Mesenteric fat pad (tissue), 1 donor: ENCODE measurements around the gene PRDX5. TPM values are rescaled to one million over a fixed set of nuclear protein-coding genes. Genes with fewer than 3 reads are reported as not detected.

Experiments
- DNase-seq: peaks from one replicate; pipeline ENCODE4 v3.0.0-alpha.2; 2020; ENCODE audit warnings: low spot score
- total RNA-seq: library from RNA; stranded (reverse); fragmentation: NEBNext Ultra II Directional; extraction: Animal tissue kit (Norgen Biotek cat#: 25700); gene quantifications from one replicate; pipeline ENCODE4 v1.2.1, GENCODE V29; 2021
- donor health status: DM: yes; HTN: yes; CAD: no.

Gene PRDX5
- total RNA-seq, 1 donor from 2014 or later, result 111 TPM

GRCh38 chr11:64289002-64289564 lies 28.8 kb upstream of the PRDX5 start:
- DNase-seq, result no peak

DNA sequence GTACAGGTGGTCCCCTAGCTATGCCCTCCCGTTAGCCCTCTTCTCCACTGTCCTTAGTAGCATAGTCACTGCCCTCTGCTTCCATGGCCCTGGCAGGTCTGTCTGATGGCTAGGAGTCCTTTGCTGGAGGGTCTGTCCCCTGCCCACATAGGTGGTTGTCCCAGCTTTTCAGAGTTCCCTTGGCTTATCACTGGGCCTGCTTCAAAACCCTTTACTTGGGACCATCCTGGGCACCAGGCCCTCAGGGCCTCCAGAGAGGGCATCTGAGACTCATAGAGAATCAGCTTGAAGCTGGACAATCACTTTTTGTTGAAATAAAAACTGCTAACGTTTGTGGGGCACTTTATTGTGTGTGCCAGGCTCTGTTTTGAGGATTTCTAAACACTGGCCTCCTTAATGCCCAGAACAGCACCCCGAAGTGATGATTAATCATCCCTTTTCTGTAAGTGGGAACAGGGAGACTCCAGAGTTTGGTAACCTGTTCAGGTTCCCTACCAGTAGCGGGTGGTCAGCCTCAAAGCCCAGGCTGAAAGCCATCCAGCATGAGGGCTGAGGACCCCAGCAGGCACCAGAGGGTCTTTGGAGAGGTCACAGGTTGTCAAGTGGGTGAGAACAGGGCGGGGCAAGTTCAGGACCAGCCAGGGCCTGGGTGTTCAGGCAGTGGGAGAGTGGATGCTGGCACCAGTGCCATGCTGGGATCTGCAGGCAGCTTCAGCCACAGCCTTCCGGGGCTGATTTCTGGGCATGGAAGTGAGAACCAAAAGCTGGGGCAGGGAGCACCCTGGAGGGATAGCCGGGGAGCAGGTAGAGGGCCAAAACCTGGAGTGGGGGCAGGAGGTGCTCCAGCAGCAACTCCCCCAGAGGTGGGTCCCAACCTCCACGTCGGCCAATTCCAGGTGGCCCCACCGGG lies 27.3 kb upstream of the PRDX5 start:
- no peak for DNase-seq

- no peak for DNase-seq
Measured at GRCh38 chr11:64291262-64291751, 26.6 kb upstream of the PRDX5 start, which contains the start of gene KCNK4. KCNK4 (plus strand) TSS chr11:64291302; CDS start chr11:64293019, 1,717 bp downstream.

- no peak for DNase-seq
Measured at GRCh38 chr11:64291752-64292459, 26.0 kb upstream of the PRDX5 start.

DNA sequence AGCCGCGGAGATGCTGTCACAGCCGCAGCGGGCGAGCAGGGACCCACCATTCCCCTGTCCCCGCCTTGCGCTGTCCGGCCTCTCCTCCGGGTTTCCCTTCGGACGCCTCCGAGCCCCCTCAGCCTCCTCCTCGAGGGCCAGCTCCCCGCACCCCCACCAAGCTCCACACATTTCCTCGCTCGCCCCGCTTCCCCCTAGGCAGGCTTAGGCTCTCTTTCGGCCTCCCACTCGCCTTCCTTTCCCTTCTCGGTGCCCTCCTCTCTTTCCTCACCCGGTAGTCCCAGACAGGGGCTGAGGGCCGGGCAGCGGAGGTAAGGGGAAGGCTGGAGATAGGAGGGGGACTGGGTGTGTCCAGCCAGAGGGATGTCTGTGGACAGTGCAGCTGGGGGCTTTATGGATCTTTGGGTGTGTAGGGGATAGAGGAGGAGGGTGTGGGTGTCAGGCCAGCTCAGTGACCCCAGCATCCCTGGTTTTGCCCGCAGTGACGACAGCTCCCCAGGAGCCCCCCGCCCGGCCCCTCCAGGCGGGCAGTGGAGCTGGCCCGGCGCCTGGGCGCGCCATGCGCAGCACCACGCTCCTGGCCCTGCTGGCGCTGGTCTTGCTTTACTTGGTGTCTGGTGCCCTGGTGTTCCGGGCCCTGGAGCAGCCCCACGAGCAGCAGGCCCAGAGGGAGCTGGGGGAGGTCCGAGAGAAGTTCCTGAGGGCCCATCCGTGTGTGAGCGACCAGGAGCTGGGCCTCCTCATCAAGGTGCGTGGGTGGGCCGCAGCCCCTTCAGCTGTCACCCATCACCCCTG lies 25.3 kb upstream of the PRDX5 start:
- no peak for DNase-seq

DNA sequence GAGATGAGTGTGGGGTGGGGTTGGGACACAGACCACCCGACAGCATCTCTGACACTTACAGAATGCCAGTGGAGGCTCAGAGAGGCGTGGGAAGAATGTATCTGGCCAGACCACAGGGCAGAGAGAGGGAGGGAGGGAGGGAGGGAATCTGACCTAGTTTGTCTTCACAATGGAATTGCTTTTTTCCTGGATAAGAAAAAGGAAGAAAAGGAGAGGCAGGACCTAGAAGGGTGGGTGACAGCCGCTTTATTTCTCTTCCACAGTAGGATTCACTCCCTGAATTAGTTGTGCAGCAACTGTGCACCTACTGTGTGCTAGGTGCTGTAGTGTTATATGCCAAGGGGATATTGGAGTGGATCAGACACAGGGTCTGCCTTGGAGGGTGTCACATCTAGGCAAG lies 23.1 kb upstream of the PRDX5 start:
- no peak for DNase-seq

DNA sequence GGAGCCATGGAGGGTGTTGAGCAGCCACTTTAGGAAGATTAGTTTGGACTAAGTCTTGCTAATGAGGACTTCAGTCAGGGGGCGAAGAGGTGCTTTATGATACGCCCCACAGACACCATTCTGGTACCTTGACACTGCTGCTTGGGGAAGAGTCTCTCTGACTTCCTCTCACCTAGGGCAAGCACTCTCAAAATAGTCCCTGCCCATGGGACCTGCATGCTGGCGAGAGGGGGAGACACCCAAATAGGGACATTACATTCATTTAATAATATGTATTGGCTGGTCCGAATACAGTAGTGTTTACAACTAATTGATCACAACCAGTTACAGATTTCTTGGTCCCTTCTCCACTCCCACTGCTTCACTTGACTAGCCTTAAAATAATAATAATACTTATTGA lies 22.2 kb upstream of the PRDX5 start:
- no peak for DNase-seq

- no peak for DNase-seq
Measured at GRCh38 chr11:64296236-64296635, 21.7 kb upstream of the PRDX5 start.

DNA sequence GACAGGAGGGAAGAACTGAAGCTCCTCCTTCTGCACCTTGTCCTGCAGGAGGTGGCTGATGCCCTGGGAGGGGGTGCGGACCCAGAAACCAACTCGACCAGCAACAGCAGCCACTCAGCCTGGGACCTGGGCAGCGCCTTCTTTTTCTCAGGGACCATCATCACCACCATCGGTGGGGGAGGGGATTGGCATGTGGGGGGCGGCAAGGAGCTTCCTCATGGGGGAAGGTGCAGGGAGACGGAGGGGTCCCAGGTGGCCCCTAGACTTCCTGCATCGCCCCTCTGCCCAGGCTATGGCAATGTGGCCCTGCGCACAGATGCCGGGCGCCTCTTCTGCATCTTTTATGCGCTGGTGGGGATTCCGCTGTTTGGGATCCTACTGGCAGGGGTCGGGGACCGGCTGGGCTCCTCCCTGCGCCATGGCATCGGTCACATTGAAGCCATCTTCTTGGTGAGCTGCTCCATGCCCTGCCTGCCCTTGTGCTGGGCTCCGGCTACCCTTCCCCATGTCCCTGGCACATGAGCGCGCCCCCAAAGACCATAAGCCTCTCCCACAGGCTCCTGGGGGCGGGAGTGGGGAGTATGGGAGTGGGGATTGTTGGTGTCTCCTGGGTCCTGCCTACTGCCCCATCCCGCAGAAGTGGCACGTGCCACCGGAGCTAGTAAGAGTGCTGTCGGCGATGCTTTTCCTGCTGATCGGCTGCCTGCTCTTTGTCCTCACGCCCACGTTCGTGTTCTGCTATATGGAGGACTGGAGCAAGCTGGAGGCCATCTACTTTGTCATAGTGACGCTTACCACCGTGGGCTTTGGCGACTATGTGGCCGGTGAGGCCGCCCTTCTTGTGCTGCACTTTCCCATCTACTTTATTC lies 20.9 kb upstream of the PRDX5 start:
- no peak for DNase-seq

- DNase-seq, result no peak
Measured at GRCh38 chr11:64297699-64298358, 20.1 kb upstream of the PRDX5 start.

DNA sequence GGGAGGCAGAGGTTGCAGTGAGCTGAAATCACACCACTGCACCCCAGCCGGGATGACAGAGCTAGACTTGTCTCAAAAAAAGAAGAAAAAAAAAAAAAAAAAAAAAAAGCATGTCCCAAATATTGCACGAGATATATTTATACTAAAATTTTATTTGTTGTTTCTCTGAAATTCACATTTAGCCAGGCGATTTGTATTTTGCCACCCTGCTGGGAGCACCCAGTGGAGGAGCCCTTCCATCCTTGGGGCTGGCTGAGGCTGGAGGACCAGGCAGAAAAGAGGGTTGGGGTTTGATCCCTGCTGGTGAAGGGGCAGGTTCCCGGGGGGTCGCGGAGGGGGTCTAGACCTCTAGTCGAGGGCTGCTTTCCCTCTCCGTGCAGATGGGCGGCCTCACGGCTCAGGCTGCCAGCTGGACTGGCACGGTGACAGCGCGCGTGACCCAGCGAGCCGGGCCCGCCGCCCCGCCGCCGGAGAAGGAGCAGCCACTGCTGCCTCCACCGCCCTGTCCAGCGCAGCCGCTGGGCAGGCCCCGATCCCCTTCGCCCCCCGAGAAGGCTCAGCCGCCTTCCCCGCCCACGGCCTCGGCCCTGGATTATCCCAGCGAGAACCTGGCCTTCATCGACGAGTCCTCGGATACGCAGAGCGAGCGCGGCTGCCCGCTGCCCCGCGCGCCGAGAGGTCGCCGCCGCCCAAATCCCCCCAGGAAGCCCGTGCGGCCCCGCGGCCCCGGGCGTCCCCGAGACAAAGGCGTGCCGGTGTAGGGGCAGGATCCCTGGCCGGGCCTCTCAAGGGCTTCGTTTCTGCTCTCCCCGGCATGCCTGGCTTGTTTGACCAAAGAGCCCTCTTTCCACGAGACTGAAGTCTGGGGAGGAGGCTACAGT lies 18.7 kb upstream of the PRDX5 start:
- no peak for DNase-seq

DNA sequence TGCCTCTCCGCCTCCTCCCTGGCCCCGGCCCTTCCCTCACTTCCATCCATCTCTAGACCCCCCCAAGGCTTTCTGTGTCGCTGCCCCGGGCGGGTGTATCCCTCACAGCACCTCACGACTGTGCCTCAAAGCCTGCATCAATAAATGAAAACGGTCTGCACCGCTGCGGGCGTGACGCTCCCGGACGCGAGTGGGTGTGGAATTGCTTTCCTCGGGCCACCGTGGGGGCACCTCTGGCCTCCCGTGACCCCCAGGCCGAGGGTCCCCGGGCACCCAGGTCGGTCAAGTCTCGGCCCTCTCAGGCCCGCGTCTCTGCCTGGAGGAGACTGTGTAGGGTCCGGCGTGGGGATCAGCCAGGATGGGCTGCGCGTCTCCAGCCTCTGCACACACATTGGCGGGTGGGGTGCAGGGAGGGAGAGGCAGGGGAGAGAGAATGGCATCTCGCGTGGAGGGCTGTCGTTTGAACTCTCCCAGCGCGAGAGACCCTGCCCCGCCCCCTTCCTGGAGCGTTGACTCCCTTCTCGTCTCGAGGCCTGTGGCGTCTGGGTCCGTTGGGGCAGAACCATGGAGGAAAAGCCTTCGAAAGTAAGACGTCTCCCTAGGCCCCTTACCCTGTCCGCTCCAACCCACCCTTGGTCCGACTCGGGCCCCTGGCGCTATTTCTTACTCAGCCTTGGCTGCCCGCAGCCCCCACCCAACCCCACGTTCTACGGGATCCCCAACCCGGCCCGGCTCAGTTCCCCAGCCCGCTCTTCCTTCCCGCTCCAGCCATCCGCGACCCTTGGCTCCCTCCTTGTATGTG lies 17.9 kb upstream of the PRDX5 start, which contains the start of gene CATSPERZ:
Gene CATSPERZ (plus strand): TSS at position 512 of the 802 bp plus-strand sequence. CDS start 53 bp downstream, at position 565.
- no peak for DNase-seq

DNA sequence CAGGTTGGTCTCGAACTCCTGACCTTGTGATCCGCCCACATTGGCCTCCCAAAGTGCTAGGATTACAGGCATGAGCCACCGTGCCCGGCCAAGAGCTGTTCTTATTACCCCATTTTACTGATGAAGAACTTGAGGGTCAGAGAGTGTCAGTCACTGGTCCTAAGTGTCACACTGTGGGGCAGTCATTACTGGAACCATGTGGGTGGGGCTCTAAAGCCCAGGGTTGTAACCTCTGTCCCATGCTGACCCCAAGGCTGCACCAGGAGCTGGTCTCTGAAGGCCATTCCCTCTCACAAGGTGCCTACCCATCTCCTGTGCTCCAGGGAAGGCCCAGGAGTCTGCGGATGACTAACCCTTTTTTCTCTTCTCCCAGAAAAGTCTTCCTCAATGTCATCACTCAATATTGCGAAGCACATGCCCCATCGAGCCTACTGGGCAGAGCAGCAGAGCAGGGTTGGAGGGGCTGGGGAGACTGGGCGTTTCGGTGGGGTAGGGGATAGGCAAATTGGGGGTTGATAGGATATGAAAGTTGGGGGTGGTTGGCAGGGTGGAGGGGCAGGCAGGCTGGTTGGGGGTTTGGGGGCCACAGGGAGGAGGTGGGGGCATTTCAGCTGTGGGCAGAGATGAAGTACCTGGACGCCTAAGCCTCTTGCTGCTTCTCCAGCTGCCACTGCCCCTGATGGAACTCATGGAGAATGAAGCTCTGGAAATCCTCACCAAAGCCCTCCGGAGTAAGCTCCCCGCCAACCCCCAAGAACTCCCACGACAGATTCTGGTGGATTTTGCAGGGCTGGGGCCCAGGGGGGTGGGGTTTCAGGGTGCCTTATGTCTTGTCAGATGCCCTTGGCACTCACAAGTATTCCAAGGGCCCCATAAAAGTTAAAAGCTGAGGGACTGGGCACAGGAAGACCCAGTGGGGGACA lies 14.6 kb upstream of the PRDX5 start:
- no peak for DNase-seq

- DNase-seq, result no peak
Measured at GRCh38 chr11:64304032-64304315, 13.9 kb upstream of the PRDX5 start.

DNA sequence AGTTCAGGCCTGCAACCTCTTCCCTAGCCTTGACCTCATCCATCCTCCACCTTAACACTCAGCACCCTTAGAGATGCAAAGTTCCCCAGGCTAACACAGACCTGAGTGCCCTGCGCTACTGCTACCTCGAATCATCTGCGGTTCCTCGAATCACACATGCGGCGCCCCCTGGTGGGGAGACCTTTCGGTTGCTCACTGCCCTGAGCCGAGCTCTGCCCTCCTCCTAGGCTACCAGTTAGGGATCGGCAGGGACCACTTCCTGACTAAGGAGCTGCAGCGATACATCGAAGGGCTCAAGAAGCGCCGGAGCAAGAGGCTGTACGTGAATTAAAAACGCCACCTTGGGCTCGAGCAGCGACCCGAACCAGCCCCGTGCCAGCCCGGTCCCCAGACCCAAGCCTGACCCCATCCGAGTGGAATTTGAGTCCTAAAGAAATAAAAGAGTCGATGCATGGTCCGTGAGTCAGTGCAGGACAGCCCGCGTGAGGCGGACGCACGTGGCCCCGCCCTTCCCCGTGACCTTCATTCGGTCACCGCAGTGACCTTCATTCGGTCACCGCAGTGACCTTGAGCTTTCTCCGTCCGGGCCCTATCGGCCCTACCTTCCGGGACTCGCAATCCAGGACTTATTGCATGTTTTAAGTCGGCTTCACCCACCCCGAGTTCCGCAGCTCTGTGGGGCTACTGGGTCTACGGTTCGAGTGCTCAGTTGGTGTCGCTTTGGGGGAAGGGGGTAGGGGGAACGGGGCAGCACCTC lies 13.4 kb upstream of the PRDX5 start:
- peak; percentile 97 for DNase-seq
